Ishikawa (cell line): ENCODE measurements around the gene RNASEH2B.

Experiments used
- CEBPB ChIP-seq: IDR thresholded peaks from 2 replicates; pipeline ENCODE4 v1.6.1; 2012
- CREB1 ChIP-seq: IDR thresholded peaks from 2 replicates; pipeline ENCODE4 v1.6.1; 2012; ENCODE audit warnings: low read depth
- EGR1 ChIP-seq: IDR thresholded peaks from 2 replicates; pipeline ENCODE4 v1.6.1; 2012
- EP300 ChIP-seq: IDR thresholded peaks from 2 replicates; pipeline ENCODE4 v1.6.1; 2012; ENCODE audit warnings: borderline replicate concordance
- FOXM1 ChIP-seq: IDR thresholded peaks from 2 replicates; pipeline ENCODE4 v1.6.1; 2012; ENCODE audit warnings: low read depth, borderline replicate concordance
- MAX ChIP-seq: IDR thresholded peaks from 2 replicates; pipeline ENCODE4 v1.6.1; 2012
- NFIC ChIP-seq: IDR thresholded peaks from 2 replicates; pipeline ENCODE4 v1.6.1; 2012
- RAD21 ChIP-seq: IDR thresholded peaks from 2 replicates; pipeline ENCODE4 v1.6.1; 2012; ENCODE audit warnings: low read depth
- REST ChIP-seq: IDR thresholded peaks from 2 replicates; pipeline ENCODE4 v1.6.1; 2012; ENCODE audit warnings: low read depth, mild to moderate bottlenecking
- TAF1 ChIP-seq: IDR thresholded peaks from 2 replicates; pipeline ENCODE4 v1.6.1; 2012; ENCODE audit warnings: low read depth, mild to moderate bottlenecking
- TCF12 ChIP-seq: IDR thresholded peaks from 2 replicates; pipeline ENCODE4 v1.6.1; 2012; ENCODE audit warnings: low read depth
- TEAD4 ChIP-seq: IDR thresholded peaks from 2 replicates; pipeline ENCODE4 v1.6.1; 2012
- YY1 ChIP-seq: IDR thresholded peaks from 2 replicates; pipeline ENCODE4 v1.6.1; 2012; ENCODE audit warnings: low read depth
- ZBTB7A ChIP-seq: IDR thresholded peaks from 2 replicates; pipeline ENCODE4 v1.6.1; 2012; ENCODE audit warnings: low read depth
- TF ChIP-seq, protein P1 (sequence below): IDR thresholded peaks from 2 replicates; pipeline ENCODE4 v1.6.1; 2012

Gene RNASEH2B

DNA sequence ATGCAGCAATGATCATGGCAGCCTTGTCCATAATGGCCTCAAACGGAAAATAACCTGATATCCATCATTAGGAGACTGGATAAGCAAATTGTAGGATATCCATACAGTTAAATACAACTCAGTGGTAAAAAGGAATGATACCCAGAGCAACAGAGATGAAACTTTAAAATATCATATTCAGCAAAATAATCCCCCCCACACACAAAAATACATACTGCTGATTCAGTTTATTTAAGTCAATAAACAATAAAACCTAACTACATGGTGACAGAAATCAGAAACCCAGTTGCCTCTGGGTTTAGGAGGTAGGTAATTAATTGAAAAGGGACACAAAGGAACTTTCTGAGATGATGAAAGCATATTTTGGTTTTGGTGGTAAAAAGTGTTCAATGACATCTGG is 38.2 kb upstream of the RNASEH2B start:
- TF ChIP-seq NFIC: no peak
- TF ChIP-seq TAF1: no peak
- TF ChIP-seq, protein P1, sequence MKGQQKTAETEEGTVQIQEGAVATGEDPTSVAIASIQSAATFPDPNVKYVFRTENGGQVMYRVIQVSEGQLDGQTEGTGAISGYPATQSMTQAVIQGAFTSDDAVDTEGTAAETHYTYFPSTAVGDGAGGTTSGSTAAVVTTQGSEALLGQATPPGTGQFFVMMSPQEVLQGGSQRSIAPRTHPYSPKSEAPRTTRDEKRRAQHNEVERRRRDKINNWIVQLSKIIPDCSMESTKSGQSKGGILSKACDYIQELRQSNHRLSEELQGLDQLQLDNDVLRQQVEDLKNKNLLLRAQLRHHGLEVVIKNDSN: no peak
- no peak for TF ChIP-seq TEAD4
- TF ChIP-seq RAD21: no peak
- TF ChIP-seq FOXM1: no peak
- TF ChIP-seq REST: no peak
- no peak for TF ChIP-seq ZBTB7A
- TF ChIP-seq CREB1: no peak
- no peak for TF ChIP-seq EP300
- no peak for TF ChIP-seq CEBPB
- TF ChIP-seq TCF12: no peak

DNA sequence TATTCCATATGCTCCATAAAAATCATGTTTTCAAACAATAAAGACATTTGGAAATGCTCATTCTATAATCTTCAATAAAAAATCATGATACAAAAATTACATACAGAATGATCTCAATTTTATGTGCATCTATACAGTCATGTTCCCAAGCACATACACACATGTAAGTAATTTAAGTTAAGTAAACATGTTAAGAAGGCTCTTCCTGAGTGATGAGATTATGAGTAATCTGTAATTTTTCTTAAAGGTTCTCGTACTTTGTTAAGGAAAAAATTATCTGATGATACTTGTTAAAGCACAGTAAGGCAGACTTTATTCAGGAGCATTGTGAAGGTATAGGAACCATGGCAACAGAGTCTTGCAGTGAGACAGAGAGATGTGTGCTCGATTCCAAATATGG is 36.1 kb upstream of the RNASEH2B start:
- TF ChIP-seq EP300 (no peak), ZBTB7A (no peak)

DNA sequence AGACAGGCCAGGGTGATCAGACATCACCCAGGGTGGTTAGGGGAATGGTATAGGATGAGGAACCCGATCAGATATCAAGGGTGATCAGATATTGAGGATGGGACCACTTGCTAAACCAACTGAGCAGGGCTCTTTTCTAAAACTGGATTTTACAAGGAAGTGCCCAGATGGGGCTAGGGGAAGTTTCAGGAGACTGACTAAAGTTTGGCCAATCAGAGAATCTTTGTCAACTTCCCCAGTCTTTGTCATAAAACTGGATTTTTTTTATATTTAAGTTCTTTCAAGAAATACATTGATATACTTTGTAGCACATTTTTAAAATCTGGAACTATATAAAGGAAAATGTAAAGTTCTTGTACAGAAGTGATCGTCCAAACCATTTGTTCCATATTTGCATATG is 35.6 kb upstream of the RNASEH2B start:
- TF ChIP-seq TCF12: no peak
- TF ChIP-seq CEBPB: no peak
- TF ChIP-seq EP300: no peak
- TF ChIP-seq FOXM1: no peak
- TF ChIP-seq ZBTB7A: no peak
- no peak for TF ChIP-seq EGR1
- TF ChIP-seq NFIC: no peak
- no peak for TF ChIP-seq RAD21

DNA sequence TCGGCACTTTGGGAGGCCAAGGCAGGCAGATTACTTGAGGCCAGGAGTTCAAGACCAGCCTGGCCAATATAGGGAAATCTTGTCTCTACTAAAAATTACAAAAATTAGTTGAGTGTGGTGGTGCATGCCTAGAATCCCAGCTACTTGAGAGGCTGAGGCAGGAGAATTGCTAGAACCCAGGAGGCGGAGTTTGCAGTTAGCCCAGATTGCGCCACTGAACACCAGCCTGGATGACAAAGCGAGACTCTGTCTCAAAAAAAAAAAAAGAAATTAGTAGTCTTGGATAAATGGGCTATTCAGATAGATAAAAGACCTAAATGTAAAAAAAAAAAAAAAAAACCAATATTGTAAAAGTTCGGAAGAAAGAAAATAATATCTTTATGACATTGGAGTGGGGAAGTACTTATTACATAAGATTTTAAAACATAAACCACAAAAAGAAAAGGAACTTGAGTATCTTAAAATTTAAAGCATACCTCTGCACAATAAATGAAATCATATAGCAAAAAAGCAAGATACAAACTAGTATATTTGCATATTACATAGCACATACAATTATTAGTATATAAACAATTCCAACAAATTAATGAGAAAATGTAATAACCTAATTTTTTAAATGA is 26.7 kb upstream of the RNASEH2B start:
- no peak for TF ChIP-seq REST
- no peak for TF ChIP-seq EGR1
- no peak for TF ChIP-seq MAX
- TF ChIP-seq TCF12: no peak
- no peak for TF ChIP-seq RAD21
- TF ChIP-seq YY1: no peak
- TF ChIP-seq TAF1: no peak
- TF ChIP-seq, protein P1: no peak
- TF ChIP-seq CREB1: no peak
- no peak for TF ChIP-seq NFIC
- TF ChIP-seq CEBPB: no peak
- TF ChIP-seq FOXM1: no peak
- no peak for TF ChIP-seq ZBTB7A
- no peak for TF ChIP-seq EP300
- TF ChIP-seq TEAD4: no peak

GRCh38 chr13:50883728-50884127 is 25.9 kb upstream of the RNASEH2B start:
- TF ChIP-seq RAD21 (no peak), CEBPB (no peak), YY1 (no peak)

DNA sequence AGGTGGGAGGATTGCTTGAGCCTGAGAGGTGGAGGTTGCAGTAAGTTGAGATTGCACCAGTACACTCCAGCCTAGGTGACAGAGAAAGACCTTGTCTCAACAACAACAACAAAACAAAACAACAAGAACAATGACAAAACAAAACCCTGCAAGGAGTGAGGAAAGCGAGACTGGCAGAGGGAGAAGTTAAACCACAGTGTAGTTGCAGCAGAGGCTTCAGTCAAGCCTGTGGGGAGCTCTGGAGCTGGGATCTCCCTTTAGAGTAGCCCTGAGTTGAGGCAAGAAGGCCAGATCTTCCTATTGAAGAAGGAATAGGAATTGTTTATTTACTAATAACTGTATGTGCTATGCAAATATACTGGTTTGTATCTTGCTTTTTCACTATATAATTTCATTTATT is 25.3 kb upstream of the RNASEH2B start:
- TF ChIP-seq CEBPB: no peak
- TF ChIP-seq TAF1: no peak
- TF ChIP-seq REST: no peak
